ENCODE data around the gene EGFLAM. TPM values are rescaled to one million over a fixed set of nuclear protein-coding genes. Genes with fewer than 3 reads are reported as not detected.

EGFLAM gene
- total RNA-seq, 2 experiments from 2014 or later: not detected

- DNase-seq (no peak), ATAC-seq (no peak)
- Mint-ChIP-seq H3K27ac (no peak overlapping the region), H3K36me3 (ENCODE audit: low read depth) (no peaks in the 10 kb centered on the region), H3K4me3 (no peak overlapping the region), H3K4me1 (ENCODE audit: low read depth) (no peaks in the 10 kb centered on the region), H3K27me3 (no peaks in the 10 kb centered on the region), H3K9me3 (no peaks in the 10 kb centered on the region)
- intact Hi-C loops (cut with micrococcal nuclease): no loop called here
- ChIA-PET CTCF (interaction anchor here (1.1 kb wide), 1 partner anchor 25 kb away, joined by 4 read pairs; no protein-coding TSS in a partner anchor), POLR2A (no interaction called here)
- TF ChIP-seq, protein P1, sequence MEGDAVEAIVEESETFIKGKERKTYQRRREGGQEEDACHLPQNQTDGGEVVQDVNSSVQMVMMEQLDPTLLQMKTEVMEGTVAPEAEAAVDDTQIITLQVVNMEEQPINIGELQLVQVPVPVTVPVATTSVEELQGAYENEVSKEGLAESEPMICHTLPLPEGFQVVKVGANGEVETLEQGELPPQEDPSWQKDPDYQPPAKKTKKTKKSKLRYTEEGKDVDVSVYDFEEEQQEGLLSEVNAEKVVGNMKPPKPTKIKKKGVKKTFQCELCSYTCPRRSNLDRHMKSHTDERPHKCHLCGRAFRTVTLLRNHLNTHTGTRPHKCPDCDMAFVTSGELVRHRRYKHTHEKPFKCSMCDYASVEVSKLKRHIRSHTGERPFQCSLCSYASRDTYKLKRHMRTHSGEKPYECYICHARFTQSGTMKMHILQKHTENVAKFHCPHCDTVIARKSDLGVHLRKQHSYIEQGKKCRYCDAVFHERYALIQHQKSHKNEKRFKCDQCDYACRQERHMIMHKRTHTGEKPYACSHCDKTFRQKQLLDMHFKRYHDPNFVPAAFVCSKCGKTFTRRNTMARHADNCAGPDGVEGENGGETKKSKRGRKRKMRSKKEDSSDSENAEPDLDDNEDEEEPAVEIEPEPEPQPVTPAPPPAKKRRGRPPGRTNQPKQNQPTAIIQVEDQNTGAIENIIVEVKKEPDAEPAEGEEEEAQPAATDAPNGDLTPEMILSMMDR (IDR thresholded peaks at IDR 0.05): no peak
Observed at GRCh38 chr5:38290028-38290653, 31.8 kb downstream of the EGFLAM start.

DNA sequence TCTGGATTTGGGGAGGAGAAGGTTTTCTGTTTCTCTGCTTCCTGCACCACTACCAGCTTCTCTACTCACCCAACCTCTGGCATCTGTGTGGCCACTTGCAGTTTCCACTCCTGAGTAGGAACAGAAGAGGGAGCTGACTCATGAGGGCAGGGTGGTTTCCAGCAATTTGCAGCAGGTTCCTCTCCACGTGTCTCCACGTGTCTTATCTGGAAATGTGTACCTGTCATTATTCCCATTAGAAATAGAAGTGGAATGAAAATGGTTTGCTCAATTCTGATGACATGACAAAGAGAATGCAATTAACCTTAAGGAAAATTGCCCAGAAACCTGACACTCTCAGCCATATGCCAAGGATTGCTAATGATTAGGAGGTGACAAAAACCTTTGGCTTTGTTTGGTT lies 33.0 kb downstream of the EGFLAM start:
- DNase-seq: no peak
- ChIA-PET CTCF (no interaction called here), POLR2A (no interaction called here)
- intact Hi-C loops (cut with micrococcal nuclease): no loop called here
- H3K4me1 Mint-ChIP-seq (ENCODE audit: low read depth): no peaks in the 10 kb centered on the region
- TF ChIP-seq, protein P1 (IDR thresholded peaks at IDR 0.05): no peak
- no peaks in the 10 kb centered on the region for H3K36me3 Mint-ChIP-seq (ENCODE audit: low read depth)
- ATAC-seq: no peak
- peaks cover under 1% of the 10 kb centered on the region for H3K27me3 Mint-ChIP-seq
- H3K4me3 Mint-ChIP-seq: no peak overlapping the region
- H3K27ac Mint-ChIP-seq: no peak overlapping the region
- no peaks in the 10 kb centered on the region for H3K9me3 Mint-ChIP-seq

GRCh38 chr5:38292228-38292627 lies 33.9 kb downstream of the EGFLAM start:
- TF ChIP-seq, protein P1 (IDR thresholded peaks at IDR 0.05): no peak
- ChIA-PET POLR2A (no interaction called here), CTCF (no interaction called here)
- peaks cover 1% of the 10 kb centered on the region for H3K27me3 Mint-ChIP-seq
- no peaks in the 10 kb centered on the region for H3K36me3 Mint-ChIP-seq (ENCODE audit: low read depth)
- DNase-seq (no peak), ATAC-seq (no peak)
- H3K27ac Mint-ChIP-seq: no peak overlapping the region
- no peak overlapping the region for H3K4me3 Mint-ChIP-seq
- no peaks in the 10 kb centered on the region for H3K4me1 Mint-ChIP-seq (ENCODE audit: low read depth)
- intact Hi-C loops (cut with micrococcal nuclease): no loop called here
- no peaks in the 10 kb centered on the region for H3K9me3 Mint-ChIP-seq

- no peak overlapping the region for H3K27ac Mint-ChIP-seq
- ChIA-PET POLR2A (no interaction called here), CTCF (no interaction called here)
- no peak for DNase-seq
- H3K36me3 Mint-ChIP-seq (ENCODE audit: low read depth): no peaks in the 10 kb centered on the region
- TF ChIP-seq, protein P1 (IDR thresholded peaks at IDR 0.05): no peak
- no peak overlapping the region for H3K4me3 Mint-ChIP-seq
- H3K4me1 Mint-ChIP-seq (ENCODE audit: low read depth): no peaks in the 10 kb centered on the region
- H3K9me3 Mint-ChIP-seq: no peaks in the 10 kb centered on the region
- no peak for ATAC-seq
- peaks cover 1% of the 10 kb centered on the region for H3K27me3 Mint-ChIP-seq
- intact Hi-C loops (cut with micrococcal nuclease): no loop called here
Observed at GRCh38 chr5:38295751-38296150, 37.4 kb downstream of the EGFLAM start.

DNA sequence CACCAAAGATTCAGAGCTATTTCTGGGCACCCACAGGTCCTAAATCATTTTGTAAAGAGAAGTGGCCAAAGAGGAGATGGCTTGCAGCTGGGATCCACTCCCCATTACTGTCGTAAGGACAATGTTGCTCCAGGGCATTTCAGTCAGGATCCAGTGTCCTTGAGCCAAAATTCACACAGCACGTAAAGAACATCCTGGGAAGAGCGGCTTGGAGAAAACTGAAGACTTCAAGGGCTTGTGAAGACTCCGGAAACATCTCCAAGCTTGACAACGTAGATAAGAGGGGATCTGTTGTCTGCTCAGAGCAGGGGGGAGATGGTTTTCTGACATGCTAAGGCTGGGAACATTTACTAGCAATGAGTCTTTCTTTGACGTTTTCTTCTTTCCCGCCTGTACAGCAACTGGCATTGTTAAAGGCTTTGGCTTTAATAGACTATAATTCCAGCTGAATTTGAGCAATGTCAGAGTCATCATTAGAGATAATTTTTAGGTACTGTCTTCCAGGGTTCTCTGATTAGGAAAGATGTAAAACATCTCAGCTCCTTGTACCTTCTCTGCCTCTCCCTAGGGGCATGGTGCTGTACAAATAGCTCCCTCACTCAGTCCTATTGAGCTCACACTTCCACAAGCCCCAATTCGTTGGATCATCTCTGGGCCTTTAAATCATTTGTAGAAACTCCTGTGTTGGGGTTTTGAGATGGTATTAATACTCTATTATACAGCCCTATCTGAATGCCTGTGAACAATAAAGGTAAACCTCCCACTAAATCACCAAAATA lies 39.7 kb downstream of the EGFLAM start:
- H3K4me3 Mint-ChIP-seq: no peak overlapping the region
- TF ChIP-seq, protein P1 (IDR thresholded peaks at IDR 0.05): no peak
- ATAC-seq (no peak), DNase-seq (no peak)
- H3K9me3 Mint-ChIP-seq: peaks cover 4% of the 10 kb centered on the region
- H3K4me1 Mint-ChIP-seq (ENCODE audit: low read depth): no peaks in the 10 kb centered on the region
- peaks cover 1% of the 10 kb centered on the region for H3K27me3 Mint-ChIP-seq
- no peaks in the 10 kb centered on the region for H3K36me3 Mint-ChIP-seq (ENCODE audit: low read depth)
- POLR2A ChIA-PET: no interaction called here
- CTCF ChIA-PET: interaction anchor here (1.1 to 1.3 kb wide), 2 partner anchors 32 to 84 kb away, joined by 3 to 4 read pairs; no protein-coding TSS in a partner anchor
- intact Hi-C loops (cut with micrococcal nuclease): no loop called here
- H3K27ac Mint-ChIP-seq: no peak overlapping the region

Measured in activated CD8-positive, alpha-beta T cell treated with anti-CD3 and anti-CD28 coated beads for 36 hours (primary cell).